PC-9 (cell line): ENCODE measurements around the gene TPCN2. TPM values are rescaled to one million over a fixed set of nuclear protein-coding genes. Genes with fewer than 3 reads are reported as not detected.

ENCODE experiments used
- BruUV-seq: library from RNA; stranded (reverse); fragments of 400-500 nt; replicated peaks from 2 replicates; lab custom pipeline; 2021; lab: Mats Ljungman, UMichigan
- CTCF ChIA-PET: fragments of 300-600 bp; sonication (Branson Sonifier 250); formaldehyde crosslinking; loops from one replicate; lab custom pipeline; 2022; ENCODE audit warnings: antibody characterized with exemption; lab: Charles Lee
- POLR2A ChIA-PET: fragments of 300-600 bp; sonication (Branson Sonifier 250); formaldehyde crosslinking; loops from one replicate; lab custom pipeline; 2022; ENCODE audit warnings: antibody characterized with exemption; ENCODE audit not compliant: unreplicated experiment; lab: Charles Lee
- DNase-seq, 2 experiments: peaks; one replicate each; pipeline versions ENCODE4 v3.0.0 to v3.0.0-alpha.2; 2015 to 2022; ENCODE audit warnings: mixed read lengths in 1 of 2
- H2AFZ ChIP-seq: fragments of 200-600 bp; sonication (generic); 2 replicates; pipeline ENCODE4 v1.8.1; 2017; ENCODE audit warnings: antibody characterized with exemption
- H3F3A ChIP-seq: fragments of 200-600 bp; sonication (generic); 2 replicates; pipeline ENCODE4 v1.8.1; 2017; ENCODE audit warnings: antibody characterized with exemption, mild to moderate bottlenecking, low read depth; ENCODE audit not compliant: insufficient read depth
- H3K27ac ChIP-seq: fragments of 200-600 bp; sonication (generic); 2 replicates; pipeline ENCODE4 v1.6.1; 2016; ENCODE audit warnings: mixed run types
- H3K27me3 ChIP-seq: fragments of 200-600 bp; sonication (generic); 2 replicates; pipeline ENCODE4 v1.6.1; 2016; ENCODE audit warnings: low read depth, mixed run types; ENCODE audit not compliant: insufficient read depth
- H3K36me3 ChIP-seq: fragments of 200-600 bp; sonication (generic); 2 replicates; pipeline ENCODE4 v1.6.1; 2016; ENCODE audit warnings: low read depth, mixed run types
- H3K4me1 ChIP-seq: fragments of 200-600 bp; sonication (generic); replicated peaks from 2 replicates; pipeline ENCODE4 v1.6.1; 2016; ENCODE audit warnings: mixed run types; ENCODE audit not compliant: insufficient read depth
- H3K4me2 ChIP-seq: fragments of 200-600 bp; sonication (generic); 2 replicates; pipeline ENCODE4 v1.6.1; 2017; ENCODE audit warnings: mixed run types
- H3K4me3 ChIP-seq: fragments of 200-600 bp; sonication (generic); 2 replicates; pipeline ENCODE4 v1.6.1; 2016; ENCODE audit warnings: mixed run types
- H3K79me2 ChIP-seq: fragments of 200-600 bp; sonication (generic); 2 replicates; pipeline ENCODE4 v1.6.1; 2017; ENCODE audit warnings: low read depth, mixed run types
- H3K9me2 ChIP-seq: fragments of 200-600 bp; sonication (generic); 2 replicates; pipeline ENCODE4 v1.8.1; 2017; ENCODE audit warnings: mild to moderate bottlenecking; ENCODE audit not compliant: insufficient read depth
- H3K9me3 ChIP-seq: fragments of 200-600 bp; sonication (generic); 2 replicates; pipeline ENCODE4 v1.8.1; 2016; ENCODE audit warnings: low read depth; ENCODE audit not compliant: insufficient read depth
- H4K20me1 ChIP-seq: fragments of 200-600 bp; sonication (generic); 2 replicates; pipeline ENCODE4 v1.8.1; 2017; ENCODE audit not compliant: insufficient read depth
- EZH2 ChIP-seq: fragments of 200-600 bp; sonication (generic); IDR thresholded peaks from 2 replicates; pipeline ENCODE4 v1.8.0; 2017; ENCODE audit warnings: antibody characterized with exemption, low read depth
- intact Hi-C: fragments of 100-400 bp; cut with micrococcal nuclease; formaldehyde crosslinking; loops from one replicate; pipeline ENCODE4 v1.10.0; 2022; ENCODE audit not compliant: unreplicated experiment
- total RNA-seq: library from RNA; stranded (reverse); gene quantifications from 2 replicates; pipeline ENCODE4 v1.2.3, GENCODE V29; 2021
- TF ChIP-seq, protein P1 (sequence below): fragments of 200-600 bp; sonication (generic); conservative IDR thresholded peaks from 2 replicates; pipeline ENCODE4 v1.6.1; 2017; ENCODE audit warnings: mixed run types, antibody characterized with exemption, mild to moderate bottlenecking, moderate library complexity

TPCN2 gene
- total RNA-seq, 1 experiment from 2014 or later, result 24.8 TPM

DNA sequence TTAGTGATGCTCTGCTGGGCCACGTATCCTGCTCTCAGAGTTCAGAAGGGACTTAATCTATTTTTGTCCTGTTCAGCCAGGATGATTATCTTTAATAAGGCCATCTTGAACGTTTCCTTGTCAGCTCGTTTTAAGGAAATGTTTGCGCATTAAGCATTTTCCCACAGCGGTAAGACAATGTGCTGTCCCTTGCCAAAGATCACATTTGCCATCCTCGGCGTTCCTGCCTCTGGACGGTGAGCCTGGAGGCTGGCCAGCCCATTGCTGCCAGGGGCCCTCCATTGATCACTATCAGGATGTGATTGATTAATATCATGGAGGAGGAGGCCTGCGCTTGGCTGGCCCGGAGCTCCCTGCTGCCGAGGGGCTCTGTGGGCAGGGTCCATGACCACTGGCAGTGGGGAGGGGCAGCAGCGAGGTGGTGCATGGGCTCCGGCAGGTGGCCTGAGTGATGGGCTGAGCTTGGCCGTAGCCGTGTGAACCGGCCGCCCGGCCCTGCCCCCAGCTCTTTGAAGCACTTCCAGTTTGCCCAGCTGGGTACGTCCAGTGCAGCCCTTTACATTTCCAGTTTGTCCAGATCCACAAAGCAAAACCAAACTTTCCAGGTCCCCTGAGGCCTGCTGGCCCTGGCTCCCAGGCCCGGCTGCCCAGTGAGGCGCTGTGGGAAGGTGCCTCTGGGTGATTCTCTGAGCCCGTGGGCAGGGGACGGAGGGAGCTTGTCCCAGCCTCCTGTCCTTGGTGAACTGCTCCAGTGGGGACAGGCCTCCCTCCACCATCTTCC, 57.5 kb downstream of the TPCN2 start:
- ChIA-PET CTCF (interaction anchor here (0.5 to 1.3 kb wide), 7 partner anchors 12 to 578 kb away, joined by 3 to 4 read pairs (median 4); no protein-coding TSS in a partner anchor), POLR2A (interaction anchor here (0.5 to 1.0 kb wide), 8 partner anchors 17 to 441 kb away, joined by 3 to 12 read pairs (median 4); no protein-coding TSS in a partner anchor)
- intact Hi-C loops, result loop anchor here (1.0 to 2.0 kb wide), 3 partner anchors 16 to 331 kb away; no protein-coding TSS in a partner anchor
- Histone ChIP-seq H4K20me1 (no peaks in the 10 kb centered on the region), H3K4me1 (peaks cover 37% of the 10 kb centered on the region), H3K27me3 (no peaks in the 10 kb centered on the region), H3K4me3 (no peak overlapping the region; the same call in 1 of the 2 replicates), H3K4me2 (peak overlapping the region; percentile 70), H3K36me3 (no peaks in the 10 kb centered on the region), H2AFZ (no peak overlapping the region), H3K9me2 (no peaks in the 10 kb centered on the region), H3K9me3 (no peaks in the 10 kb centered on the region), H3K79me2 (peaks cover 2% of the 10 kb centered on the region; the same call in 1 of the 2 replicates), H3F3A (peaks cover 26% of the 10 kb centered on the region; the same call in 1 of the 2 replicates), H3K27ac (peak overlapping the region; percentile 81)
- peak; percentile 86 to 95 for DNase-seq
- no TSS peak for BruUV-seq
- no peak for TF ChIP-seq EZH2
- TF ChIP-seq, protein P1, sequence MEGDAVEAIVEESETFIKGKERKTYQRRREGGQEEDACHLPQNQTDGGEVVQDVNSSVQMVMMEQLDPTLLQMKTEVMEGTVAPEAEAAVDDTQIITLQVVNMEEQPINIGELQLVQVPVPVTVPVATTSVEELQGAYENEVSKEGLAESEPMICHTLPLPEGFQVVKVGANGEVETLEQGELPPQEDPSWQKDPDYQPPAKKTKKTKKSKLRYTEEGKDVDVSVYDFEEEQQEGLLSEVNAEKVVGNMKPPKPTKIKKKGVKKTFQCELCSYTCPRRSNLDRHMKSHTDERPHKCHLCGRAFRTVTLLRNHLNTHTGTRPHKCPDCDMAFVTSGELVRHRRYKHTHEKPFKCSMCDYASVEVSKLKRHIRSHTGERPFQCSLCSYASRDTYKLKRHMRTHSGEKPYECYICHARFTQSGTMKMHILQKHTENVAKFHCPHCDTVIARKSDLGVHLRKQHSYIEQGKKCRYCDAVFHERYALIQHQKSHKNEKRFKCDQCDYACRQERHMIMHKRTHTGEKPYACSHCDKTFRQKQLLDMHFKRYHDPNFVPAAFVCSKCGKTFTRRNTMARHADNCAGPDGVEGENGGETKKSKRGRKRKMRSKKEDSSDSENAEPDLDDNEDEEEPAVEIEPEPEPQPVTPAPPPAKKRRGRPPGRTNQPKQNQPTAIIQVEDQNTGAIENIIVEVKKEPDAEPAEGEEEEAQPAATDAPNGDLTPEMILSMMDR, result no peak

DNA sequence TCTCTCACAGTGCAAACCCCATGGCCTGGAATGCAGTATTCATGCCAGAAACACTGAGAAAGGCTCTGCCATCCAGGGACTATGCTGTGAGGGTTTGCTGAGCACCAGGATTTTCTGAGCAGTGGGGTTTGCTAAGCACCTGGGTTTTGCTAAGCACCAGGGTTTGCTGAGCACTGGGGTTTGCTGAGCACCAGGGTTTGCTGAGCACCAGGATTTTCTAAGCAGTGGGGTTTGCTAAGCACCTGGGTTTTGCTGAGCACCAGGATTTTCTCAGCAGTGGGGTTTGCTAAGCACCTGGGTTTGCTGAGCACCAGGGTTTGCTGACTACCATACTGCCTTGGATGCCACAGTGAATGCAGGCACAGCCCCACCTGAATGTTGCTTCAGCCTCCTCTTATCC, 58.7 kb downstream of the TPCN2 start:
- TF ChIP-seq, protein P1, result no peak
- TF ChIP-seq EZH2, result no peak
- no peaks in the 10 kb centered on the region for H3K9me2 ChIP-seq
- H3K27ac ChIP-seq, result peak overlapping the region; percentile 81
- H3K9me3 ChIP-seq, result no peaks in the 10 kb centered on the region
- no TSS peak for BruUV-seq
- no peak for DNase-seq
- H4K20me1 ChIP-seq, result no peaks in the 10 kb centered on the region
- intact Hi-C loops, result loop anchor here (2.0 kb wide), 1 partner anchor 329 kb away; no protein-coding TSS in a partner anchor
- H3K4me3 ChIP-seq, result no peak overlapping the region
- H3K79me2 ChIP-seq, result no peaks in the 10 kb centered on the region
- H3K36me3 ChIP-seq, result no peaks in the 10 kb centered on the region
- no peaks in the 10 kb centered on the region for H3K27me3 ChIP-seq
- ChIA-PET CTCF (interaction anchor here (0.7 kb wide), 1 partner anchor 24 kb away, joined by 3 read pairs; no protein-coding TSS in a partner anchor), POLR2A (no interaction called here)
- H2AFZ ChIP-seq, result no peak overlapping the region
- peak overlapping the region; percentile 70 for H3K4me2 ChIP-seq
- peaks cover 23% of the 10 kb centered on the region; the same call in 1 of the 2 replicates for H3F3A ChIP-seq
- H3K4me1 ChIP-seq, result peaks cover 28% of the 10 kb centered on the region

DNA sequence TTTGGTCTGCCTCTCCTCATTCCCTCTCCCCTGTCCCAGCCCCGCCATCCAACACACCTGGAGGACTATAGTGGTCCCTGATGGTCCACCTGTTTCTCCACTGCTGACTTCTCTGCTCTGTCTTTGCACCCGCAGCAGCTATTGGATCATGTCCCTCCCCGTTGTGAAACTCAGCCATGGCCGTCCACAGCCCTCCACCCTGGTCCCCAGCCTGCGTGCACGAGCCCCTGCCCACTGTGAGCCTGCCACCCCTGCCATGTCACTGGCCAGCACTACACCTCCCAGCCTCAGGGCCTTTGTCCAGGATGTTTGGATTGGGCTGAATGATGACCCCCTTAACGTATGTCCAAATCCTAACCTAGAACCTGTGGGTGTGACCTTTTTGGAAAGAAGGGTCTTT, 59.3 kb downstream of the TPCN2 start:
- ChIA-PET POLR2A (no interaction called here), CTCF (no interaction called here)
- H3K4me2 ChIP-seq, result no peak overlapping the region
- peaks cover 20% of the 10 kb centered on the region; the same call in 1 of the 2 replicates for H3F3A ChIP-seq
- H3K9me3 ChIP-seq, result no peaks in the 10 kb centered on the region
- no peaks in the 10 kb centered on the region for H3K9me2 ChIP-seq
- DNase-seq, result no peak
- no peaks in the 10 kb centered on the region for H3K36me3 ChIP-seq
- H4K20me1 ChIP-seq, result no peaks in the 10 kb centered on the region
- H2AFZ ChIP-seq, result no peak overlapping the region
- H3K27ac ChIP-seq, result no peak overlapping the region
- H3K4me3 ChIP-seq, result no peak overlapping the region
- no peaks in the 10 kb centered on the region for H3K79me2 ChIP-seq
- TF ChIP-seq, protein P1, result no peak
- no peak for TF ChIP-seq EZH2
- intact Hi-C loops, result no loop called here
- no TSS peak for BruUV-seq
- no peaks in the 10 kb centered on the region for H3K27me3 ChIP-seq
- H3K4me1 ChIP-seq, result peaks cover 23% of the 10 kb centered on the region
